WERI-Rb-1 (cell line): ENCODE data around the gene PSMA5.

Source experiments
- DNase-seq: peaks from one replicate; pipeline ENCODE4 v3.0.0-alpha.2; 2020
- H3K27ac ChIP-seq: fragments of 250-450 bp; sonication (Bioruptor Pico); 2 replicates; pipeline ENCODE4 v1.5.1; 2020; ENCODE audit warnings: mild to moderate bottlenecking, moderate library complexity
- H3K27me3 ChIP-seq: fragments of 250-450 bp; sonication (Bioruptor Pico); 2 replicates; pipeline ENCODE4 v1.5.1; 2021; ENCODE audit warnings: mild to moderate bottlenecking, low read depth, moderate library complexity; ENCODE audit not compliant: insufficient read depth, severe bottlenecking
- H3K36me3 ChIP-seq: fragments of 250-450 bp; sonication (Bioruptor Pico); 2 replicates; pipeline ENCODE4 v1.5.1; 2020; ENCODE audit warnings: mild to moderate bottlenecking, moderate library complexity
- H3K4me3 ChIP-seq: 2 replicates; pipeline ENCODE4 v1.5.1; 2011; ENCODE audit warnings: low read depth, mild to moderate bottlenecking, control low read depth, low read length
- H3K9me3 ChIP-seq: fragments of 250-450 bp; sonication (Bioruptor Pico); 2 replicates; pipeline ENCODE4 v1.5.1; 2021; ENCODE audit warnings: mild to moderate bottlenecking, moderate library complexity; ENCODE audit not compliant: severe bottlenecking
- TF ChIP-seq, protein P1 (sequence below): IDR thresholded peaks from 2 replicates; pipeline ENCODE4 v1.5.1; 2011; ENCODE audit warnings: low read depth, mild to moderate bottlenecking, control low read depth, inconsistent platforms, low read length

The PSMA5 gene

DNA sequence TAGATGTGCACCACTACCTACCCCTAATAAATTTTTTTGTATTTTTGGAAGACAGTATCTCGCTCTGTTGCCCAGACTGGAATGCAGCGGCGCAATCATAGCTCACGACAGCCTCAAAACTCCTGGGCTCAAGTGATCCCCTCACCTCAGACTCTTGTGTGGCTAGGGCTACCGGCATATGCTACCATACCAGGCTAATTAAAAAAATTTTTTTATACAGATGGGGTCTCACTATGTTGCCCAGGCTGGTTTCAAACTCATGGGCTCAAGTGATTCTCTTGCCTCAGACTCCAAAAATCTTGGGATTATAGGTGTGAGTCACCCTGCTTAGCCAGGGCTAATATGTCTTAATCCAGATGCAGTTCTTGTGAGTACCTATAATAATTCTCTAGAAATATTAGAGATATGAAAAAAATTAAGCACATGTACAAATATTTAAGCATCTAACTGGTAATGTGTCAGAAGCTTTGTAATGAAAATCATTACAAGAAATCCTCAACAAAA lies 38.0 kb downstream of the PSMA5 start:
- no peak overlapping the region for H3K27ac ChIP-seq
- DNase-seq, result no peak
- no peaks in the 10 kb centered on the region for H3K9me3 ChIP-seq
- TF ChIP-seq, protein P1, sequence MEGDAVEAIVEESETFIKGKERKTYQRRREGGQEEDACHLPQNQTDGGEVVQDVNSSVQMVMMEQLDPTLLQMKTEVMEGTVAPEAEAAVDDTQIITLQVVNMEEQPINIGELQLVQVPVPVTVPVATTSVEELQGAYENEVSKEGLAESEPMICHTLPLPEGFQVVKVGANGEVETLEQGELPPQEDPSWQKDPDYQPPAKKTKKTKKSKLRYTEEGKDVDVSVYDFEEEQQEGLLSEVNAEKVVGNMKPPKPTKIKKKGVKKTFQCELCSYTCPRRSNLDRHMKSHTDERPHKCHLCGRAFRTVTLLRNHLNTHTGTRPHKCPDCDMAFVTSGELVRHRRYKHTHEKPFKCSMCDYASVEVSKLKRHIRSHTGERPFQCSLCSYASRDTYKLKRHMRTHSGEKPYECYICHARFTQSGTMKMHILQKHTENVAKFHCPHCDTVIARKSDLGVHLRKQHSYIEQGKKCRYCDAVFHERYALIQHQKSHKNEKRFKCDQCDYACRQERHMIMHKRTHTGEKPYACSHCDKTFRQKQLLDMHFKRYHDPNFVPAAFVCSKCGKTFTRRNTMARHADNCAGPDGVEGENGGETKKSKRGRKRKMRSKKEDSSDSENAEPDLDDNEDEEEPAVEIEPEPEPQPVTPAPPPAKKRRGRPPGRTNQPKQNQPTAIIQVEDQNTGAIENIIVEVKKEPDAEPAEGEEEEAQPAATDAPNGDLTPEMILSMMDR, result no peak
- no peaks in the 10 kb centered on the region for H3K27me3 ChIP-seq
- no peaks in the 10 kb centered on the region; the same call in 1 of the 2 replicates for H3K36me3 ChIP-seq
- H3K4me3 ChIP-seq, result no peak overlapping the region

DNA sequence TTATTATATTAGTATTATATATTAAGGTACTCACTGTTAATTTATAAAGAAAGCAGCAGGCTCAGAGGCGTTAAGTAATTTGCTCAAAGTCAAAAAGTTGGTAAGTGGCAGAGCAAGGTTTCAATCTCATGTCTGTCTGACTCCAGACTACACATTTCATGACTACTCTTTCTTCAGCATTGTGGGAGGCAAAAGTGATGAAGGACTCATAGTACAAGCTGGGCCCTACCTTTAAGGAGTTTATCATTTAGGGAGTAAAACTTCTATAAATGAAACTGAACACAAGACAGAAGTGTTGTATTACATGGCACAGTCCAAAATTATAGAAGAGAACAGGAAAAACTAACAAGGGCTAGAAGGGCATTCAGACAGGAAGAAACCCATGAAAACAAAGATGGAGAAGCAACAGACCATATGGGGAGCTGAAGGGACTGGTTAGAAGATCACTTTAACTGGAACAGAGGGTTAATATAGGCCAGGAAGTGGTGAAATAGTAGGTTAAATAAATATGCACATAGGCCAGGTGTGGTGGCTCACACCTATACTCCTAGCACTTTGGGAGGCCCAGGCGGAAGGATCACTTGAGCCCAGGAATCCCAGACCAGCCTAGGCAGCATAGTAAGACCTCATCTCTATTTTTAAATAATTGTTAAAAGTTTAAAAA lies 40.1 kb downstream of the PSMA5 start:
- Histone ChIP-seq H3K4me3 (no peak overlapping the region), H3K36me3 (no peaks in the 10 kb centered on the region; the same call in 1 of the 2 replicates), H3K27me3 (no peaks in the 10 kb centered on the region), H3K27ac (no peak overlapping the region), H3K9me3 (no peaks in the 10 kb centered on the region)
- TF ChIP-seq, protein P1, result no peak
- no peak for DNase-seq

DNA sequence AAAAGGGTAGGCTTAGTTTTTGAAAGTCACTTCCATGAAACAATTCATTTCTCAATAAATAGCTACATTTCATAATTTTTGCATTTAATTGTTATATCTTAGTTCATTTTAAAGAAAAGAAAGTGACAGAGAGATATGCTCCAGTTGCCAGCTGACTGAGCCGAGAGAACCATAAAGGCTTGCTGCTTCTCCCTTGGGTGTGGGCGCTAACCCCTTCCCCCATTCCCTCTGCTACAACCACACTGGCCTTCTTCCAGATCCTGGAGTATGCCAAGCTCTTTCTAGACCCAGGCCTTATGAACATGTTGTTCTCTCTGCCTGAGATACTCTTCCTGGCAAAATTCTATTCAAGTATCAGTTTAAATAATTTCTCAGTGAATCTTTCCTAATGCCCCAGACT lies 40.8 kb downstream of the PSMA5 start:
- TF ChIP-seq, protein P1, result no peak
- no peaks in the 10 kb centered on the region; the same call in 1 of the 2 replicates for H3K36me3 ChIP-seq
- H3K27me3 ChIP-seq, result no peaks in the 10 kb centered on the region
- no peak overlapping the region for H3K27ac ChIP-seq
- no peaks in the 10 kb centered on the region for H3K9me3 ChIP-seq
- no peak overlapping the region for H3K4me3 ChIP-seq
- DNase-seq, result no peak

DNA sequence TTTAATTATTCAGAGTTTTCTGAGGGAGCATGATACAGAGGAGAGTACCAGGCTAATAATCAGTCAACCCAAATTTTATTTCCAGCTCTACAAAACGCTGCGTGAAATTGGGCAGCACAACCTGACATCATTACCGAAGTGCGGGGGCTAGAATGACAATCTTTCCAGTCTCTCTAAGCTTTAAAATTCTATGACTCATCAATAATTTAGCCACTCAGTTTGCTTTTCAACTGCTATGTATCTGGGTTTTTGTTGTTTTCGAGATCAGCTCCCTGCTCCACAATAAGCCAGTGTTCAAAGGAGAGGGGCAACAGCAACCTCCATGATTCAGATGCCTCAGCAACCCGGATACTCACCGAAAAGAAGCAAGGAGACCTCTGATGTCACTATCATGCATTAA lies 42.4 kb downstream of the PSMA5 start:
- H3K9me3 ChIP-seq, result no peaks in the 10 kb centered on the region
- no peaks in the 10 kb centered on the region; the same call in 1 of the 2 replicates for H3K36me3 ChIP-seq
- H3K27me3 ChIP-seq, result no peaks in the 10 kb centered on the region
- no peak overlapping the region for H3K4me3 ChIP-seq
- TF ChIP-seq, protein P1, result no peak
- no peak for DNase-seq
- H3K27ac ChIP-seq, result no peak overlapping the region

DNA sequence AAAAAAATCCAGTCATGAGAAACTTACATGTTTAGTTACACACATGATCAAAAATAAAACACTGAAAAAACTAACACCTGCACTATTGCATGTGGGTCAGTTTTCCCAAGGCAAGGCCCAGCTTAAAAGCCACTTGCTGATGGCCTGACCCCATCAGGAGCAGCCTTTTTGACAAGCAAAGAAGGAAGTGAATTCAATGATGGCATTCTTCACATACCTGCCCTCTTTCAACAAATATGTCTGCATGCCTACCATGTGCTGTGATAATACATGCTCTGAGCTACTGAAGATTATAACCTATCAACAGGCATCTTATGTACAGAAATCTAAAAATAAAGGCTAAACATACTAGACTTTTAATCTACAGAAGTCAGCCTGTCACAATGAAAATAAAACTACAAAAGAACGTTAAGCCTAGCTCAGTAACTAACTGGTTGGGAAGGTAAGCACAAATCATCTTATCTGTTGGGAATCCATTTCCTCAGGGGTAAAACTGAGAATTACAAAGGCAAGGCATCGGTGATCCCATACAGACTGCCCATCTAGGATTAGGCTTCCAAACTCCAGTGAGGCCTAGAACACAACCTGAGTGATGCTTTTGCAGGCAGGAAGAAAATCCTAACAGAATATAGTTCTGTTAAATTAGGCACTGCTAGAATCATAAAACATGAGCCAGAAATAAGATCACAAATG lies 43.0 kb downstream of the PSMA5 start:
- DNase-seq, result no peak
- H3K27ac ChIP-seq, result no peak overlapping the region
- no peaks in the 10 kb centered on the region; the same call in none of the 2 replicates for H3K36me3 ChIP-seq
- TF ChIP-seq, protein P1, result no peak
- no peaks in the 10 kb centered on the region for H3K9me3 ChIP-seq
- H3K27me3 ChIP-seq, result no peaks in the 10 kb centered on the region
- H3K4me3 ChIP-seq, result no peak overlapping the region
